NCI-H460 (cell line): ENCODE results near the gene LDLRAD4. TPM values are rescaled to one million over a fixed set of nuclear protein-coding genes. Genes with fewer than 3 reads are reported as not detected.

Experiments used
- DNase-seq: peaks from one replicate; pipeline ENCODE4 v3.0.0-alpha.2; 2016; ENCODE audit warnings: low read depth; ENCODE audit errors: extremely low read depth
- total RNA-seq: library from RNA; depleted of rRNA; stranded (reverse); fragments of >200 nt; shearing (Covaris generic); gene quantifications from 2 replicates; pipeline ENCODE4 v1.2.3, GENCODE V29; 2014

LDLRAD4 gene
- total RNA-seq, 1 experiment from 2014 or later = not detected

DNA sequence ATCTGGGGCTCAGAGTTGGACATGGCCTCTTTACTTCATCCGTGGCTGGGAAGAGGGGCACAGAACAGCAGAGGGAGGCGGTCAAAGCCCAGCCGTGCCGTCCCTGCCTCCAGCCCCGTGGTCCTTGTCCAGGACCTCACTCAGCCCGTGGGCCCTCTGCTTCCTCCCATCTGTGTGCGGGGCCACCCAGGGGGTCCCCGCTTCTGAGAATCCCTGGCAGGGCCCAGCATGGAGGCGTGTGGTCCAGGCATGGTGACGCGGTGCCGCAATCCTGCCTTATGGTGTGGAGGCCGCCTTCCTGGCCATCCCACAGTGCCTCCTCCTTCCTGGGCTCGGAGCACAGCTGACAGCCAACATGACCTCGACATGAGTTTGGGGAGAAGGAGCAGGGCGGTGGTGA lies 275.2 kb downstream of the LDLRAD4 start:
- DNase-seq = no peak

DNA sequence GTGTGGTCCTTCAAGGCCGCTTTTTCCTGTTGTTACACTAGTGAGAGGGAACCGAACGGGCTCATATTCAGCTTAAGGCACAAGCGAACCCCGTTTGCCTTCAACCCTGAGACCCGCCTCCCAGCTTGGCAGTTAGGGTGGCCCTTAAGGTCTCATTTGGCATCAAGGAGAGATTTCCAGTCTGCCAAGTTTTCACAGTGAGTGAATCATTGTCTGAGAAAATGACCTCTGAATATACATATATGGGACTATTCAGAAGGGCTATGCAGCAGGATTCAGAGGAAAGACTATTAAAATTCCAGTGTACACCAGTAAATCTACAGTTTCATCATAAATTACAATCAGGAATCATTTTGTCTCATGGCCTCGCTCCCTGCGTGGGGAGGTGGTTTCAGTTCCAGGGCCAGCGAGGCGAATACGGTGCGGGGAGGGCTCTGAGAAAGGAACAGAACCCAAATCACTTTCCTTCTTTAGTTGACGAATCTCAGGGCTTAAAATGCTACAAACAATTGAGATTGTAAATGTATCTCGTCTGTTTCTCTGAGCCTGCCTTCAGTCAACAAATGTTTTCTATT lies 276.4 kb downstream of the LDLRAD4 start:
- DNase-seq = no peak

DNA sequence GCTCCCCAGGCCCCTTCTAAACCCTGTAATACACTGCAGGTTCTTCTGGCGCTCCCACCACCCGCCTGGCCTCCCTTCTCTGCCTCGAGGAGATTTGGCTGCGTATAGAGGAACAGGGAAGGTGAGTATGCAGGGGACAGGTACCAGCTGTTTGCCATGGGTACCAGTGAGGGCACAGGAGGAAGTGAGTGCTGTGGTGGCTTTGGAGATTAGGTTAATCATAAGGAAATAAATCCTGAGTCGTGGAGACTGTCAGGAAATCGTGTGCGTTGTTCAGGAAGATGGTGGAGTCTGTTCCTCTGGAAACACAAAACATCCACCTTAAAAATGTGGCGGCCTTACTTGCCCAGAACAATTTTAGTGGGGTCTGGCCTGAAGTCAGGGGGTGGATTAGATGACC lies 277.4 kb downstream of the LDLRAD4 start:
- no peak for DNase-seq

DNA sequence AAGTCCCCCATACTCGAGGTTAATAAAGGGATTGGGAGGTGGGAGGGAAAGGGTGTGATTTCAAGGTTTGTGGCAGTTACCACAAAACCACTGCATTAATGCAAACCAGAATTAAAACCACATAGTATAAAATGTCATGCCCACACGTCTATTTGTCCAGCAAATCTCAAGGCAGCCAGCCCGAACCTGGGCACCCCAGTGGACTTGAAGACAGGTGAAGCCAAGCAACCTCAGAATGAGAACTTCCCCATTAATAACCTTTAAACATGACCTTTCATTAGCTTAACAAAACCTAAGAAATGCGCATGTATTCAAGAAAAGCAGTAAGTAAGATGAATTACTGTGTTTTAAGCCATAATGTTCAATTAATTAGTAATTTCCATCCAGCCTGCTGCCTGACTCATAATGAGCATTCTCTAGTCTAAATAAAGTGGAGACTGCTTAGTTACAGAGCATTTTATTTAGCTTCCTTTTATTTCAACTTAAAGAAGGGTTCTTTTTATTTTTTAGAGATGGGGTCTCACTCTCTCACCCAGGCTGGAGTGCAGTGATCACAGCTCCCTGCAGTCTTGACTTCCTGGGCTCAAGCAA lies 278.2 kb downstream of the LDLRAD4 start:
- DNase-seq = no peak

DNA sequence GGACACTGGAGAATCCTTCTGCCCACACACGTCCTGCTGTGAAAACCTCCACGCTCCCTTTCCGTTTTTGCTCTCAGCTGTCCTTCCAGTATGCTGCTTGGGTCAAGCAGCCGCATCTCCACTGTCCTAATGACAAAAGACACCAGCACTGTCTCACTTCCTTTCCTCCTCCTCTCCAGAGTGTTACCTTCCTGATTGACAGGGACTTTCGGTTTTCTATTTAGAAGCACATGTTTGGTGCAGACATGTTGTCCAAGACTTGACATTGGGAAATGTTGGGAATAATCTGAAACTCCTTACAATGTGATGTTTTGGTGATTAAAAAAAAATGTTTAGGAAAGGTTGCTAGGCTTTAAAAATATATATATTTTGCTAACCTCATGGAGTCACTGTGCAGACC lies 281.2 kb downstream of the LDLRAD4 start:
- no peak for DNase-seq

DNA sequence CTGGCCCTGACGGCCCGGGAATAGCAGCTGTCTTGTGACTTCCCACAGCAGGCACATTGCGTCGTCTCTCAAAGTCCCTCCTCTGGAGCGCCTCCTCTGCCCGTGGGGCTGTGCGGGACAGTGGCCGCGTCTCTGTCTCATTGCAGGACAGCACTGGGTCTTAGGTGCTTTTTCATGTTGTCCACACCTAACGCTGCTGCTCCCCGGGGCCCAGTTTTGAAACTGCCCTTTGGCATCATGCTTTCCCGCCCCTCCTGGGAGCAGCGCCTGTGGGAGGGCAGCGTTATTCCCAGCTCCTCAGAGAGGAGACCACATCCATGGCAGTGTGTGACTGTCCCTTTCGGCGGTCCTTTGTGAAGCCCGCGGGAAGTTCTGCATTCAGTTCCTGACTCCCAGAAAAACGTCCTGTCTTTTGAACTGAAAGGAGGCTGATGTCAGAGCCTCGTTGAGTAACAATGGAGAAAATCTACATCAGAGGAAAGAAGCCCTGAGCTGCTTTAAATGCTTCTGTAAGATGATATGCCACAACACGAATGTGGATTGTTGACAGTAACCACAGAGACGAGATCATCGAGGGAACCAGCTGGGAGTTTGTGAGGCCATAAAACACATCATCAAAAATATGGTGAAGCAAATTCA lies 281.8 kb downstream of the LDLRAD4 start:
- DNase-seq = no peak

DNA sequence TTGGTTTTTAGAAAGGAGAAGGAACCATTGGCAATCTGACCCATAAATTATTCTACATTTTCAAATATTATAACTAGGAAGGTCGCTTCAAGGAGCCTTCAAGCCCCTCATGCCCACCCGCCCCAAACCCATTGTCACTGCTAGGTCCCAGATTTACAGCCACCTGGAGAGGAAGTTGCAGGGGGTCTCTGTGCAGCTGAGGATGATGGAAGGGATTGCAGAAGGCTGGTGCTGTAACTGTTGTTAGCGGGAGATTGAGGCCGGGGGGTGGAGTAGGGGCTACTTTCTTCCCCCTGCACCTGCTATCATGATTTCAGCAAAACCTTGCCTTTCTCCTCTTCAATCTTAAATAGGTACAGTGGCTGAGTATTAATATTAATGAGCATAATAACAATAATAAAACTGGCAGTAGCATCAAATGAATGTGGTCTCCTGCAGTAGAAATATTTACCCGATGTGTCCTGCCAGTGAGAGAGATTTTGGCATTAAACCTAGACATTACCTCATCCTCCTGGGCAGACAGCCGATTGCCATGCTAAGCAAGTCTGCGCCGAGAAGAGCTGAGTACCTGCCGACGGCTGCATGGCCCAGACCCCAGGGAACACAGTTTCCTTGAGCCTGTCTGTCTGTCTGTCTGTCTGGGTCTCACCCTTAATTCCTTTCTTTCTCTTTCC lies 282.4 kb downstream of the LDLRAD4 start:
- peak; percentile 1 for DNase-seq

DNA sequence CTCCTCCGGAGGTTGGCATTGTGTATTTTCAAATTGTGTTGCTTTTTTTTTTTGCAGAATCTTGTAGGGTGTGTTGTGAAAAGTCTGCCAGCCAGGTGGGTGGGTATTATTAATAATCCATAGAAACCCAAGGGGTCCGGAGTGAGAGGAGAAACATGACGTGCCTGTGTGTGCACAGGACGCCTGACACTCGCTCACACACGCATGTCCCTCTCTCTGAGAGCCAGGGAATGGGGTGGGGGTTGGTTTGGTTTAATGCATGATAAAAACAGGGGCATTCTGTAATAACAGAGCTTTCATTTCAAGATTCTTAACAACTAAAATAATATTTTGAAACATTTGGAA lies 283.0 kb downstream of the LDLRAD4 start:
- no peak for DNase-seq

DNA sequence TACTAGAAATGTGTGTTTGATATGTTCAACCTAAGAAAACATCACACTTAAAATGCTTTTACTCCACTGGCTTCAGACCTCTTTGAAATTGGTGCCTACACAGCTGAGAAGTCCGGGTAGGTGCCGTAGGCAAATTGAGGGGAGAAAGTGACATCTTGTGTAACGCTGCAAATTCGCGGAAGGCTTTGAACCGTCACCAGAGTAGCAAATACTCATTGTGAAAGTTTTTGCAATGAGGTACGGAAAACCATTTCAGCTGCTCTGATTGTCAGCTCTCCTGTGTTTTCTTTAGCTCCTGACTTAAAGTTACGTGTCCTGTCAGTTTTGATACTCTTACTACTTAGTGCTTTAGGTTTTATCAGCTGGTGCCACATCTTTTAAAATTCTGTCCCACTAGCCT lies 283.3 kb downstream of the LDLRAD4 start:
- DNase-seq = no peak

DNA sequence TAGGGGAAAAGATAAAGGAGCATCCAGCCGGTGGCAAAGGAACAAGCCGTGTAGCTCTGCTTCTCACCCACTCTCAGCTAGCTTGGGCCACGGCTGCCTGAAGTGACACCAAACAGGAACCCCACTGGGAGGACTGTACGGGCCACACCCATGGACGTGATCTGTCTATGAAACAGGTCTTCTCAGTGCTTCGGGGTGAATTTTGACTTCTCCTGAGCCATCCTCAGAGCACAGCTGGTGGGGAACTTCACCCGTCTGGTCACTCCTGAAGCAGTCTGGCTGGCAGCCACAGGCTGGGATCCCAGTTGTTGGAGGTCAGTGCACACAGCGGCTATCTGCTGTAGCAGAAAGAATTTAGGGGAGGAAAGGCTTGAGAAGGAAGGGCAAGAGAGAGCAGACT lies 284.0 kb downstream of the LDLRAD4 start:
- no peak for DNase-seq

DNA sequence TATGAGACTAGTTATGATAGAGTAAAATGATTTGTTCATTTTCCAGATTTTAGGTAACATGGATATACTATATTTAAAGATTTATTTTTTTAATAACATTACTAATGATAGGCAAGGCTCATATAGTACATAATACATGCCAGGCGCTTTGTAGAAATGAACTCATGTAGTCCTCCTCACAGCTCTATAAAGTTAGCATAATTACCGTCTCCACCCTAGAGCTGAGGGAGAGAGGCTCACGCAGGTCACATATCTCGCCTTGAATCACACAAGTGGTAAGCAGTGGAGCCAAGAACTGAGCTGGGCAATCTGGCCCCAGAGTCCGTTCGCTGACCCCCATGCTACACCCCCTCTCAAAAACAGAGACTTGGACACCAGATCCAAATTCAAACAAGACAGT lies 285.3 kb downstream of the LDLRAD4 start:
- DNase-seq = no peak

DNA sequence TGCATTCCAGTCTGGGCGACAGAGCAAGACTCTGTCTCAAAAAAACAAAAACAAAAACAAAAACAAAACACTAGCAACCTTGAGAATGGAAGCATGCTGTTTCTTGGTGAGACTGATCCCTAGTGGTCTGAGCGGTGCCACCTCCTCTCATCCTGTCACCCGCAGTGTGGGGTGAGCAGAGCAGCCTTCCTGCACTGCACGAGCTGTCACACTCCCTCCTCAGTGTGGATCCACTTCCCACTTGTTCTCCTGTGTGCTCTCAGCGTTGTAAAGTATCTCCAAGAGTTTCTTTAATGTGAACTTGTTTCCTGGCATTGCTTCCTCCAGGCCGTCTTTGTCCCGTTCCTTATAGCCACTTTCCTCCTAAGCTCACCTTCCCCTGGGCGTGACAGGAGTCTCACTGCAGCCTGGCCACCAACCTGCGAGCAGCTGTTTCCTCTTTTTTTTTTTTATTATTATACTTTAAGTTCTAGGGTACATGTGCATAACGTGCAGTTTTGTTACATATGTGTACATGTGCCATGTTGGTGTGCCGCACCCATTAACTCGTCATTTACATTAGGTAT lies 287.3 kb downstream of the LDLRAD4 start:
- DNase-seq = no peak

DNA sequence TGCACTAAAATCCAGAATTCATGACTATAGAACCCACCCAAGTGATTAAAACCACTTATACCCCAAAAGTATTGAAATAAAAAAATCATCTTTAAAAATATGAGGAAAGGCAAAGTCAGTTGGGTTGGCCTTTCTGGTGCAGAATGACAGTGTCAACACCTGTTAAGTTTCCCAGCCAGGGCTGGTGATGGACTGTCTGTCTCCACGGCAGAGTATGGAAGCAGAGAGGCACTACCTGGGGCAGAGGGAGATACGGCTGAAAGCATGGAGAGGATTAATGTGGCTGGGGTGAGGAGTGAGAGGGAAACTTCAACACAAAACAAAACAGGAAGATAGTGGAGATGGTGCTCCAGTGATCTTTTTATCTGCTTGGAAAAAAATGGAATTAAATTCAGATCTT lies 292.0 kb downstream of the LDLRAD4 start:
- DNase-seq = no peak

DNA sequence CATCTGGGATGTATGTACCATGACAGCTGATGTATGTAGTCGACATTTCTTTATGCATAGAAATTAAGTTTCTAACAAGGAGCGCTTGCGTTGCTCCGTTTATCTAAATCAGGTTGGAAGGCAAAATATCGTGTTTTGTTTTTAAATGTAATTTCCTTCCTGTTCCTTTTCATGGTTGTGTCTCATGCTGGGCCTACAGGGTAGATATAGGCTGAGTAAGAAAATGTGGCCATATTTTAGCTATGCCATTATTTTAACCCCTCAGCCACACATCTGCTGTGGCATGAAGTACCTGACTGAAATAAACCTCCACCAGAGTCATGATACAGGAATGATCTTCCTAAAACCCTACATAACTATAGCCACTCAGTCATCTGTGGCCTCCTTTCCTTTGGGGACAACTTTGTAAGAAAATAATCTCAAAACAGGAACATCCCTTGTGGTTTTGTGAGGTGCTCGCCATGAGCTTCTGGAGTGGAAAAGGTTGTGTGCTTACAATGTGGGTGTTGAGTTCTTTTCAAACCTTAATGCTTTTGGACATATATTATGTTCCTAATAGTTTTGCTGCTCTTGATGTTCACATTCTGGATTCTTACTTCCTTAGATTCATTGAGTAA lies 293.5 kb downstream of the LDLRAD4 start:
- no peak for DNase-seq

DNA sequence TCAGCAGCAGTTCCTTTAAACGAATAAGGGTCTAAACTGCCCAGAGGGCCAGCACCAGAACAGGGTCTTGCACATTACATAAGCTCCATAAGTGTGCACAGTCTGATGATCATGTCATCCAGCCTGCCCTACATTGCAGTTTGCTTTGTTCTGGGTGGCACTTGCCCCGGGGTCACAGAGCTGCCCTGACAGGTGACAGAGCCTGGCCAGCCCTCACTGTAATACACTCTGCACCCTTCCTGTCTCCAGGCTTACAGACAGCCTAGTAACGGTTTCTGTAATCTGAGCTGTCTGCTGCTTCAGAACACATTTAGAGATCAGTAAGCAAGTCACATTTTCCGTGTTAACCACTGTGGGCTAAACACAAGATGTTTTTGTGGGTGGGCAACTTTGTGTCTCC lies 294.5 kb downstream of the LDLRAD4 start:
- no peak for DNase-seq

DNA sequence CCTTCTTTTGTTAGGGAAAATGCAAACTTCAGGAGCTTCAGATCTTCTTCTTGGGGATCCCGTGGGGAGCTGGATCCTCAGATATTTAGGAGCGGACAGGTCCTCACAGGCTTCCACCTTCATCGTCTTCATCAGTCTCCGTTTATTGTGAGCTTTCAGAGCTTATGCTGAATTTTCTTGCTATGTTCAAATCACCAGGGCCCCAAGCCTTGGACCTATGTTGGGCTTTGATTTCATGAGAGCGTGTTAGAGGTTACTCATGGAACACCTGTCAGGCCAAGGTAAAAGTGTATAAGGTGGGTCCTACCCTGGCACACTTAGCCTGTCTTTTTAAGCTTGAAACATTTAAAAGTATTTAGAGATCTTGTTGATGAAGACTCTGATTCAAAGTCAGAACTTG lies 294.9 kb downstream of the LDLRAD4 start:
- DNase-seq = no peak

DNA sequence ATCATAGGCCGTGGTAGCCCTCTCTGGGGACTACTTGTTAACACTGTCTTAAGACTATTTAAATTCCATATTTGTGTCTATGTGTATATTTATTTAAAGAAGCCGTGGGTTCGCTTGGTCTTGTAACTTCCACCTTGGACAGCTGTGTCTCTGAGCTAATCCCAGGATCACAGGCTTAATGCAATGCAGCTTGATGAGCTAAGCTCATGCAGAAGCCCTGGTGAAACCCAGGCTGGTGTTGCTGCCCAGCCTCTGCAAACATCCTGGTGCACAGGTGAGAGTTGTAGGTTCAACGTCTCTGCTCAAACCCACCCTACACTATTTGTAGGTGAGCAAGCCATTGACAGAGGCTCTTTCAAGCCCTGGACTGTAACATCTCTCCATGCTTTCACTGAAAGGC lies 296.0 kb downstream of the LDLRAD4 start:
- DNase-seq = no peak

DNA sequence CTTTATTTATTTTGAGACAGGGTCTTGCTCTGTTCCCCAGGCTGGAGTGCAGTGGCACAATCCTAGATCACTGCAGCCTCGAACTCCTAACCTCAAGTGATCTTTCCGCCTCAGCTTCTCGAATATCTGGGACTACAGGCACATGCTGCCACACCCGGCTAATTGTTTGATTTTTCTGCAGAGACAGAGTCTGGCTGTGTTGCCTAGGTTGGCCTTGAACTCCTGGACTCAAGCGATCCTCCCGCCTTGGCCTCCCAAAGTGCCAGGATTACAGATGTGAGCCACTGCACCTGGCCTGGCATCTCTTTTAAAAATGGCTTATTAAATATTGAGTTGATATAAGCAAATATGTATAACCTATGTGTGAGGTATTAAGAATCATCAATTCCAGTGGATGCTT lies 298.3 kb downstream of the LDLRAD4 start:
- no peak for DNase-seq

DNA sequence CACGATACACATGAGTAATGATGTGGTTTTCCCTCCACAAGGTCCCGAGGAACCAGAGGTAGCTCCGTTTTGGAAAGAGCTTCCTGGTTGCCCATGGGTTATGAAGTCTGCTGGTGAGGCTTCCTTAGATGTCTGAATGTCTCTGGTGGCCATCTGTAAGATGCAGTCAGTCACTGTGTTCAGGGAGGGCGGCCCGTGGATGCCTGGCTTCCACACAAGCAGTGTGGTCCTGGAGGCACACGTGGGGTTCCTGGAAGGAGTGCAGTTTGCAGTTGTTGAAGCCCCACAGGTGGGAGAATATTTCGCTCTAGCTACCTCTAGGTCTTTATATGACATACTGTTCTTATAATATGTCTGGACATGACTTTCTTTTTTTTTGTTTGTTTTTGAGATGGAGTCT lies 298.8 kb downstream of the LDLRAD4 start:
- DNase-seq = no peak

DNA sequence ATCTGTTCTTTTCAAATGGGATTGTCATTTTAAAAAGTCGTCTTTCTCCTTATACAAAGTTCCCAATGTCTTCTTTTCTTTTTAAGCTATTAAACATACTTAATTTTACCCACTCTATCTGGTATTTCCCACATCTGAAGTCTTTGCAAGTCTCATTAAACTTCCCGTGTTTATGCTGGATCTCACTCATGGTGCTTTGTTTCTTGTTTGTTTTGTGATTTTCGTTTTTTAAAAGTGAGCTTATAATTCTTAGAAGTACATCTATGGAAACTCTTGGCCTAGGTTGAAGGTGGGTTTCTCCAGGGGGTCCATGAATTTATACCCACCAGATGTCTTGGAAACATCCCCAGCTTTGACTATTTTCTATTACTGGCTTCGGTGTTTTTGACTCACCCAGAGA lies 299.8 kb downstream of the LDLRAD4 start:
- no peak for DNase-seq

DNA sequence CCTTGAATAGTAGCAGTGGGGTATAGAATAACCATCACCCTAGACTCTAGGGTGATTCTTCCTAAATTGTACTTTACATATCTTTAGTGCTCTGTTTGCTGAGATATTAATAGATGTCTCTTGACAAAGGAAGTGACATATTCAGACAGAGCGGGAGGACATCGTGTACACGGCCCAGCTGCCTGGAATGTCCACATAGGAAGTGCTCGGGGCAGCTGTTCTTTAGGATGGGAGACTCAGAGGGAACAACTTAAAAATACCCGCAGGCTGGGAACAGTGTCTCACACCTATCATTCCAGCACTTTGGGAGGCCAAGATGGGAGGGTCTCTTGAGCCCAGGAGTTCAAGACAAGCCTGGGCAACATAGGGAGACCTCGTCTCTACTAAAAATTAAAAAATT lies 301.7 kb downstream of the LDLRAD4 start:
- no peak for DNase-seq
